T-cell (primary cell): ENCODE results near the gene OR11H6. TPM values are rescaled to one million over a fixed set of nuclear protein-coding genes. Genes with fewer than 3 reads are reported as not detected.
A peak's percentile ranks its signal among the peaks of the same experiment; 100 is the strongest.
"Not testable (repeated sequence)": the region's sequence is repeated elsewhere in the genome, so short reads cannot be mapped to it uniquely, and the experiment has no call there.

Source experiments
- ATAC-seq, 4 experiments: fragments of 200-7000 bp in 3 of 4; fragments of 150-1000 bp in 1 of 4; cut with Tn5 transposase; replicated peaks in 1 of 4; 1 replicate in 3 of 4; 2 replicates in 1 of 4; pipeline ENCODE4 v1.10.0; 2021; ENCODE audit warnings: moderate library complexity in 3 of 4, mild to moderate bottlenecking in 2 of 4, moderate number of reproducible peaks in 1 of 4
- CTCF ChIA-PET, 2 donors: fragments of 300-600 bp; sonication (Branson Sonifier 250); formaldehyde crosslinking; loops; one replicate each; lab custom pipeline; 2022; ENCODE audit warnings: antibody characterized with exemption in 2 of 2; lab: Charles Lee
- POLR2A ChIA-PET, 2 donors: fragments of 300-600 bp; sonication (Branson Sonifier 250); formaldehyde crosslinking; loops; one replicate each; lab custom pipeline; 2022; ENCODE audit warnings: antibody characterized with exemption in 2 of 2; lab: Charles Lee
- DNase-seq, 35 experiments: peaks; one replicate each; pipeline versions ENCODE4 v3.0.0 to v3.0.0-alpha.2; 2013 to 2023
- H3K27ac ChIP-seq: one replicate; pipeline ENCODE4 v1.5.1; 2013; ENCODE audit warnings: low read length
- H3K27me3 ChIP-seq, 2 experiments: replicated peaks in 1 of 2; 1 replicate in 1 of 2; 2 replicates in 1 of 2; pipeline versions ENCODE4 v1.6.1 to v1.7.0; 2013; ENCODE audit warnings: low read length in 1 of 2, mixed read lengths in 1 of 2; ENCODE audit not compliant: control insufficient read depth in 2 of 2, insufficient read depth in 2 of 2; ENCODE audit errors: extremely low read depth in 1 of 2
- H3K36me3 ChIP-seq, 2 donors: 1 replicate in 1 of 2; 2 replicates in 1 of 2; pipeline versions ENCODE4 v1.6.1 to v1.7.0; 2013; ENCODE audit warnings: low read length in 1 of 2; ENCODE audit not compliant: control insufficient read depth in 2 of 2, insufficient read depth in 1 of 2; ENCODE audit errors: extremely low read depth in 1 of 2
- H3K4me1 ChIP-seq, 2 experiments: 1 replicate in 1 of 2; 2 replicates in 1 of 2; pipeline versions ENCODE4 v1.6.1 to v1.7.0; 2013; ENCODE audit warnings: low read length in 2 of 2, mixed read lengths in 1 of 2; ENCODE audit not compliant: insufficient read depth in 2 of 2, control insufficient read depth in 1 of 2; ENCODE audit errors: extremely low read depth in 1 of 2
- H3K4me3 ChIP-seq, 2 donors: 1 replicate in 1 of 2; 2 replicates in 1 of 2; pipeline versions ENCODE4 v1.5.1 to v1.7.0; 2013; ENCODE audit warnings: mild to moderate bottlenecking in 2 of 2, low read length in 1 of 2, moderate library complexity in 1 of 2; ENCODE audit not compliant: control insufficient read depth in 1 of 2; ENCODE audit errors: extremely low read depth in 1 of 2
- H3K9me3 ChIP-seq: 2 replicates; pipeline ENCODE4 v1.7.0; 2013
- H3K27ac Mint-ChIP-seq, 2 donors: one replicate each; pipeline ENCODE4 v1.8.0; 2020 to 2021; ENCODE audit warnings: mild to moderate bottlenecking in 2 of 2, mixed read lengths in 2 of 2
- H3K27me3 Mint-ChIP-seq, 2 donors: one replicate each; pipeline ENCODE4 v1.8.0; 2021 to 2022; ENCODE audit warnings: mixed read lengths in 2 of 2
- H3K36me3 Mint-ChIP-seq: one replicate; pipeline ENCODE4 v1.8.0; 2021; ENCODE audit warnings: mixed read lengths
- H3K4me1 Mint-ChIP-seq, 3 donors: one replicate each; pipeline ENCODE4 v1.8.0; 2020 to 2022; ENCODE audit warnings: mixed read lengths in 3 of 3, mild to moderate bottlenecking in 1 of 3
- H3K4me3 Mint-ChIP-seq, 3 donors: one replicate each; pipeline ENCODE4 v1.8.0; 2020 to 2022; ENCODE audit warnings: mild to moderate bottlenecking in 3 of 3, mixed read lengths in 3 of 3, moderate library complexity in 3 of 3
- H3K9me3 Mint-ChIP-seq, 3 donors: one replicate each; pipeline ENCODE4 v1.8.0; 2020 to 2022; ENCODE audit warnings: mixed read lengths in 3 of 3
- WGBS: methylation state at CpG from one replicate; pipeline ENCODE4 v1.1.5; 2013; ENCODE audit warnings: missing lambda C conversion rate; ENCODE audit not compliant: insufficient coverage; 5-methylcytosine and 5-hydroxymethylcytosine counted together
- total RNA-seq, 35 experiments: library from RNA in 6 of 35; stranded (reverse) in 6 of 35; fragments of 120-200 nt in 1 of 35; gene quantifications; one replicate each; pipeline versions ENCODE4 v1.2.1 to v1.2.4 and lab custom pipeline; 2013 to 2026

Gene OR11H6
- total RNA-seq, 5 donors from 2014 or later (not counting 1 experiment from before 2014, with no cell fraction given), result not detected

DNA sequence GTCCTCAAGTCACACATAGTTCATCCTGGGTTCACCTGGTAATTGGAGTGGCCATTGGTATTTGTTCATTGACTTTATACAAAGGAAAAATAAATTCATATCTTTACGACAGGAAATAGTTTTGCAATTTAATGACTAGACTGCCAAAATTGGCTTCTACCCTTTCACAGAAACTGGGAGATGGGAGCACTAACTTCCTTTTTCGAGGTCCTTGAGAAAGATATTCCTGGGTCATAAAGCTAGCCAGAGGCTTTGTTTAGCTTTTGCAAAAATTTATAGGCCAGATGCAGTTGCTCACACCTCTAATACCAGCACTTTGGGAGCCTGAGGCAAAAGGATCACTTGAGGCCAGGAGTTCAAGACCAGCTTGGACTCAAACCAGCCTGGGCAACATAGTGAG is 43.0 kb upstream of the OR11H6 start:
- ATAC-seq, result no peak
- 100% methylated on average over 1 of the region's 2 CpGs for WGBS
- no peaks in the 10 kb centered on the region for H3K9me3 Mint-ChIP-seq
- peaks cover 0 to 4% (median 0%) of the 10 kb centered on the region in 3 donors for H3K4me1 Mint-ChIP-seq
- ChIA-PET POLR2A (no interaction called here), CTCF (no interaction called here)
- Histone ChIP-seq H3K4me1 (no peaks in the 10 kb centered on the region), H3K9me3 (no peaks in the 10 kb centered on the region), H3K27ac (no peak overlapping the region), H3K36me3 (no peaks in the 10 kb centered on the region), H3K27me3 (peaks cover 0 to 5% of the 10 kb centered on the region in 2 experiments), H3K4me3 (no peak overlapping the region)
- no peak overlapping the region for H3K4me3 Mint-ChIP-seq
- no peak overlapping the region for H3K27ac Mint-ChIP-seq
- peaks cover 2 to 14% of the 10 kb centered on the region in 2 donors for H3K27me3 Mint-ChIP-seq
- no peak for DNase-seq
- no peaks in the 10 kb centered on the region for H3K36me3 Mint-ChIP-seq

DNA sequence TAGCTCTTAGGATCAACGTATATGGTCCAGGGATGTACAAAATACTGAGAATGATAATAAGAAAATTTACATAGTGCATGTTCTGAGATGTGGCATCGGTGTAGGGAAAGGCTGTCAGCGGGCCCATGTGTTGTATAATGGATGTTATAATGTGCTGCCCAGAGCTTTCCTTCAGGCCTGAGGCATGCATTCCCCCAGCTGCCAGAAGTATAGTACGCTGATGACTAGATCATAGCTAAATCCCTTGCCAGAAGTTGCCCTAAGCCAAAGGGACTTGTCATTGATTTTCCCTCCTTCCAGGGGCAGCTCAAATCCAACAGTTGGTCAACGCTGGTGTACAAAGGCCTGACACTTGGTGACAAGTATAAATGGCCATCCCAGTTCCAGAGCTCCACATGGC is 39.3 kb upstream of the OR11H6 start:
- H3K4me1 ChIP-seq, result no peaks in the 10 kb centered on the region
- Mint-ChIP-seq H3K4me1 (peaks cover 0 to 4% (median 0%) of the 10 kb centered on the region in 3 donors), H3K4me3 (no peak overlapping the region), H3K9me3 (no peaks in the 10 kb centered on the region), H3K36me3 (no peaks in the 10 kb centered on the region), H3K27me3 (peaks cover 6 to 17% of the 10 kb centered on the region in 2 donors), H3K27ac (no peak overlapping the region)
- DNase-seq (no peak), ATAC-seq (no peak)
- no peak overlapping the region for H3K4me3 ChIP-seq
- no peaks in the 10 kb centered on the region for H3K27me3 ChIP-seq
- POLR2A ChIA-PET, result no interaction called here
- CTCF ChIA-PET, result interaction anchor here in 1 of 2 donors (0.6 kb wide), 1 partner anchor 25 kb away, joined by 3 read pairs; no protein-coding TSS in a partner anchor
- 63% methylated on average over 4 of the region's 5 CpGs for WGBS
- H3K36me3 ChIP-seq, result no peaks in the 10 kb centered on the region
- H3K27ac ChIP-seq, result no peak overlapping the region
- H3K9me3 ChIP-seq, result no peaks in the 10 kb centered on the region

DNA sequence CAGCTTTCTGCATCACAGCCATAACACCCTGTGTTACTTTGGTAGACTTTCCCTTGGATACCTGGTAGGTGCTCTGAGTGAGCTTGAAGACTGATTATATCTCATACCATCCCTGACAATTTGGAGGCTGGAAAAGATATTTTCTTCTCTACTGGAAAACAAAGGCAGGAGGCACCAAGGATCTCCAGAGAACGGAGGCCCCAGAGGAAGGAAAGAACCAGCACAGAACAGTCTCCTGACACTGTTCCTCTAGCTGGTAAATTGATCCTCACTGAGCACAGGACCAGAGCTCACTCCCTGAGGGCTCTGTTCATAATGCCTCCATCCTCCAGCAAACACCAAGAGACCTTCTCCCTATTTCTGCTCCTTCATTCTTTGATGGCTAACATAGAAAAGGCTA is 32.9 kb upstream of the OR11H6 start, which contains the start of gene OR11G2:
Gene OR11G2 (plus strand): TSS at position 301 of the 400 bp plus-strand sequence. CDS start 6,542 bp downstream, outside the sequence.
- Histone ChIP-seq H3K4me1 (no peaks in the 10 kb centered on the region), H3K27me3 (no peaks in the 10 kb centered on the region), H3K4me3 (no peak within 1 kb of the TSS), H3K27ac (no peak within 1 kb of the TSS), H3K36me3 (no peaks in the 10 kb centered on the region), H3K9me3 (no peaks in the 10 kb centered on the region)
- ATAC-seq (no peak), DNase-seq (no peak)
- ChIA-PET CTCF (no interaction called here), POLR2A (no interaction called here)
- Mint-ChIP-seq H3K27ac (no peak within 1 kb of the TSS), H3K4me3 (no peak within 1 kb of the TSS), H3K27me3 (peaks cover 10% of the 10 kb centered on the region in 2 donors), H3K9me3 (no peaks in the 10 kb centered on the region), H3K36me3 (no peaks in the 10 kb centered on the region), H3K4me1 (no peaks in the 10 kb centered on the region)
- 83% methylated on average over 1 of the region's 1 CpG for WGBS

GRCh38 chr14:20191396-20191795 is 32.1 kb upstream of the OR11H6 start:
- Histone ChIP-seq H3K4me1 (no peaks in the 10 kb centered on the region), H3K9me3 (no peaks in the 10 kb centered on the region), H3K4me3 (no peak overlapping the region), H3K27me3 (no peaks in the 10 kb centered on the region), H3K27ac (no peak overlapping the region), H3K36me3 (no peaks in the 10 kb centered on the region)
- no peak for DNase-seq
- H3K4me3 Mint-ChIP-seq, result no peak overlapping the region
- peaks cover 10% of the 10 kb centered on the region in 2 donors for H3K27me3 Mint-ChIP-seq
- no peaks in the 10 kb centered on the region for H3K36me3 Mint-ChIP-seq
- H3K4me1 Mint-ChIP-seq, result no peaks in the 10 kb centered on the region
- H3K9me3 Mint-ChIP-seq, result no peaks in the 10 kb centered on the region
- ATAC-seq, result no peak
- no peak overlapping the region for H3K27ac Mint-ChIP-seq
- ChIA-PET CTCF (no interaction called here), POLR2A (no interaction called here)
- WGBS, result 100% methylated on average over 1 of the region's 3 CpGs

GRCh38 chr14:20194101-20194500 is 29.4 kb upstream of the OR11H6 start:
- no peaks in the 10 kb centered on the region for H3K4me1 Mint-ChIP-seq
- no peak overlapping the region for H3K27ac Mint-ChIP-seq
- H3K36me3 Mint-ChIP-seq, result no peaks in the 10 kb centered on the region
- Histone ChIP-seq H3K4me1 (no peaks in the 10 kb centered on the region), H3K4me3 (no peak overlapping the region), H3K9me3 (no peaks in the 10 kb centered on the region), H3K27me3 (no peaks in the 10 kb centered on the region), H3K36me3 (no peaks in the 10 kb centered on the region), H3K27ac (no peak overlapping the region)
- H3K4me3 Mint-ChIP-seq, result no peak overlapping the region
- ChIA-PET POLR2A (no interaction called here), CTCF (no interaction called here)
- ATAC-seq (no peak), DNase-seq (no peak)
- H3K27me3 Mint-ChIP-seq, result peaks cover 11 to 16% of the 10 kb centered on the region in 2 donors
- no peaks in the 10 kb centered on the region for H3K9me3 Mint-ChIP-seq

DNA sequence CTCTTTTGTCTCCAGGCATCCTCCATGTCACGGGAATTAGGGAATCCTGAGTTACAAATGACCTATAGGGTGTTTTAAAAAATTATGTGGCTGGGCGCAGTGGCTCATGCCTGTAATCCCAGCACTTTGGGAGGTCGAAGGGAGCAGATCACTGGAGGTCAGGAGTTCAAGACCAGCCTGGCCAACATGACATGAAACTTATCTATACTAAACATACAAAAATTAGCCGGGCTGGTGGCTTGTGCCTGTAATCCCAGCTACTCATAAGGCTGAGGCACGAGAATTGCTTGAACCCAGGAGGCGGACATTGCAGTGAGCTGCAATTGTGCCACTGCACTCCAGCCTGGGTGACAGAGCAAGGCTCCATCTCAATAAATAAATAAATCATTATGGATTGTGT is 28.3 kb upstream of the OR11H6 start:
- H3K4me1 ChIP-seq, H3K4me1 Mint-ChIP-seq, H3K4me3 ChIP-seq, ATAC-seq, POLR2A ChIA-PET, DNase-seq, H3K9me3 ChIP-seq, H3K36me3 Mint-ChIP-seq, H3K4me3 Mint-ChIP-seq, H3K27me3 ChIP-seq, H3K36me3 ChIP-seq, H3K27ac Mint-ChIP-seq, H3K9me3 Mint-ChIP-seq, H3K27ac ChIP-seq, CTCF ChIA-PET: not testable (repeated sequence)
- 60% methylated on average over 2 of the region's 6 CpGs for WGBS
- H3K27me3 Mint-ChIP-seq, result peaks cover 11 to 16% of the 10 kb centered on the region in 2 donors

- no peaks in the 10 kb centered on the region for H3K9me3 ChIP-seq
- ChIA-PET CTCF (no interaction called here), POLR2A (no interaction called here)
- 35% methylated on average over 2 of the region's 2 CpGs for WGBS
- no peak overlapping the region for H3K4me3 ChIP-seq
- no peak overlapping the region for H3K27ac Mint-ChIP-seq
- peaks cover 11 to 16% of the 10 kb centered on the region in 2 donors for H3K27me3 Mint-ChIP-seq
- no peaks in the 10 kb centered on the region for H3K9me3 Mint-ChIP-seq
- H3K27ac ChIP-seq, result no peak overlapping the region
- H3K4me3 Mint-ChIP-seq, result no peak overlapping the region
- H3K27me3 ChIP-seq, result no peaks in the 10 kb centered on the region
- peak in 1 of 35 experiments; percentile 9 for DNase-seq
- no peaks in the 10 kb centered on the region for H3K36me3 Mint-ChIP-seq
- ATAC-seq, result no peak
- no peaks in the 10 kb centered on the region for H3K36me3 ChIP-seq
- H3K4me1 Mint-ChIP-seq, result no peaks in the 10 kb centered on the region
- H3K4me1 ChIP-seq, result no peaks in the 10 kb centered on the region
Observed at GRCh38 chr14:20195911-20196310, 27.6 kb upstream of the OR11H6 start.
